GM12864 (cell line): ENCODE data around the gene SNCB.

ENCODE experiments used
- DNase-seq: peaks from one replicate; pipeline ENCODE4 v3.0.0-alpha.2; 2011; ENCODE audit warnings: low read depth
- H3K4me3 ChIP-seq: 2 replicates; pipeline ENCODE4 v1.5.1; 2011; ENCODE audit warnings: mild to moderate bottlenecking, low read depth, low read length, control low read depth
- CTCF ChIP-seq: IDR thresholded peaks from 2 replicates; pipeline ENCODE4 v1.5.1; 2011; ENCODE audit warnings: low read depth, mild to moderate bottlenecking, moderate library complexity, low read length, control low read depth, inconsistent platforms; ENCODE audit errors: missing control alignments

The SNCB gene

GRCh38 chr5:176575488-176576422, 54.6 kb downstream of the SNCB start:
- no peak for DNase-seq
- TF ChIP-seq CTCF = no peak
- no peak overlapping the region for H3K4me3 ChIP-seq

DNA sequence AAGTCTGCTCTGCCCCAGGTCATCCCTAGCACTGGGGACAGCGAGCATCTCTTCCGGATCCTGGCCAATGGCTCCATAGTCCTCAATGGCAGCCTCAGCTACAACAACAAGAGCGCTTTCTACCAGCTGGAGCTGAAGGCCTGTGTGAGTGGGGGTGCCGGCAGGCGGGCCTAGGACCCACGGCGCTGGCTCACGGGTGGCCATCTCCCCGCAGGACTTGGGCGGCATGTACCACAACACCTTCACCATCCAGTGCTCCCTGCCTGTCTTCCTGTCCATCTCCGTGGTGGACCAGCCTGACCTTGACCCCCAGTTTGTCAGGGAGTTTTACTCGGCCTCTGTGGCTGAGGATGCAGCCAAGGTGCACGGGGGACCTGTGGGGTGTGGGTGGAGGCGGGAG, 55.3 kb downstream of the SNCB start:
- H3K4me3 ChIP-seq = no peak overlapping the region
- no peak for TF ChIP-seq CTCF
- no peak for DNase-seq

GRCh38 chr5:176574297-176574591, 56.1 kb downstream of the SNCB start:
- DNase-seq = no peak
- H3K4me3 ChIP-seq = no peak overlapping the region
- TF ChIP-seq CTCF = no peak

- H3K4me3 ChIP-seq = no peak overlapping the region
- TF ChIP-seq CTCF = peak; percentile 93
- peak; percentile 25 for DNase-seq
These were observed 56.6 kb downstream of the SNCB start for GRCh38 chr5:176573564-176574296.
